ENCODE data around the gene CD33. TPM values are rescaled to one million over a fixed set of nuclear protein-coding genes. Genes with fewer than 3 reads are reported as not detected.

Gene CD33
- total RNA-seq, 1 donor from 2014 or later = not detected

DNA sequence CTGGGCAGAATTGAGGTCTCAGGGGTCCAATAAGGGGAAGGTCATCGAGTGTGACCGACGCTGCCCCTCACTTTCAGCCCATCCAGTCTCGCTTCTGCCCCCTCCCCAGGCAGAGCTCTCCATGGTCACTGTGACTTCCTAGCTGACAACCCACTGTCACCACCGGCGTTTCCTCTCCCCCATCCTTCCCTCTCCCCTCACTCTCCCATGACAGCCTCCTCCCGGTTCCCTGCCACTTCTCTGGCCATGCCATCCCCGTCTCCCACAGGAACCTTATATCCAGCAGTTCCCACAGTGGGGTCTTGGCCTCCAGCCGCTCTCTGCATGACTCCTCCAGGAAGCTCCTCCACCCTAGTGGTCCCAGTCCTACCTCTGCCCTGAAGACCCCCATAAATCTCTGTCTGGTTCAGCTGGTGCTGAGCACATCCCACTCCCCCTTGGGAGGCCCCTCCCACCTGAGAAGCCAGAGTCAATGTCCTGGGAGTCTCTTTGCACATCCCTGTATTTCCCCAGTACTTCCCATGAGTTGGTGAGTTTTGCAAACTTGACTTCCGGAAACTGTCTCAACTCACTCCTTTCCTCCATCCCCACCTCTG, 24.7 kb upstream of the CD33 start:
- Mint-ChIP-seq H3K27ac (no peak overlapping the region), H3K4me1 (no peaks in the 10 kb centered on the region)

GRCh38 chr19:51201712-51202111, 23.2 kb upstream of the CD33 start:
- peaks cover 39% of the 10 kb centered on the region for H3K27me3 Mint-ChIP-seq (ENCODE audit: low read depth)
- TF ChIP-seq, protein P1, sequence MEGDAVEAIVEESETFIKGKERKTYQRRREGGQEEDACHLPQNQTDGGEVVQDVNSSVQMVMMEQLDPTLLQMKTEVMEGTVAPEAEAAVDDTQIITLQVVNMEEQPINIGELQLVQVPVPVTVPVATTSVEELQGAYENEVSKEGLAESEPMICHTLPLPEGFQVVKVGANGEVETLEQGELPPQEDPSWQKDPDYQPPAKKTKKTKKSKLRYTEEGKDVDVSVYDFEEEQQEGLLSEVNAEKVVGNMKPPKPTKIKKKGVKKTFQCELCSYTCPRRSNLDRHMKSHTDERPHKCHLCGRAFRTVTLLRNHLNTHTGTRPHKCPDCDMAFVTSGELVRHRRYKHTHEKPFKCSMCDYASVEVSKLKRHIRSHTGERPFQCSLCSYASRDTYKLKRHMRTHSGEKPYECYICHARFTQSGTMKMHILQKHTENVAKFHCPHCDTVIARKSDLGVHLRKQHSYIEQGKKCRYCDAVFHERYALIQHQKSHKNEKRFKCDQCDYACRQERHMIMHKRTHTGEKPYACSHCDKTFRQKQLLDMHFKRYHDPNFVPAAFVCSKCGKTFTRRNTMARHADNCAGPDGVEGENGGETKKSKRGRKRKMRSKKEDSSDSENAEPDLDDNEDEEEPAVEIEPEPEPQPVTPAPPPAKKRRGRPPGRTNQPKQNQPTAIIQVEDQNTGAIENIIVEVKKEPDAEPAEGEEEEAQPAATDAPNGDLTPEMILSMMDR (IDR thresholded peaks at IDR 0.05; ENCODE audit: unreplicated experiment) = no peak

More for the DNA sequence above, 24.7 kb upstream of the CD33 start:
- Mint-ChIP-seq H3K27me3 (ENCODE audit: low read depth) (peaks cover 38% of the 10 kb centered on the region), H3K9me3 (no peaks in the 10 kb centered on the region), H3K36me3 (no peaks in the 10 kb centered on the region), H3K4me3 (no peak overlapping the region)
- DNase-seq (ENCODE audit: low spot score in 2 of 2, unreplicated experiment in 2 of 2) = no peak
- TF ChIP-seq, protein P1 (IDR thresholded peaks at IDR 0.05; ENCODE audit: unreplicated experiment) = no peak

GRCh38 chr19:51203916-51204315, 21.0 kb upstream of the CD33 start:
- Mint-ChIP-seq H3K36me3 (no peaks in the 10 kb centered on the region), H3K4me3 (no peak overlapping the region), H3K9me3 (no peaks in the 10 kb centered on the region), H3K27me3 (ENCODE audit: low read depth) (peaks cover 39% of the 10 kb centered on the region), H3K4me1 (no peaks in the 10 kb centered on the region), H3K27ac (no peak overlapping the region)
- no peak for DNase-seq (ENCODE audit: low spot score in 2 of 2, unreplicated experiment in 2 of 2)
- TF ChIP-seq, protein P1 (IDR thresholded peaks at IDR 0.05; ENCODE audit: unreplicated experiment) = no peak

More at GRCh38 chr19:51201712-51202111, 23.2 kb upstream of the CD33 start:
- no peak for DNase-seq (ENCODE audit: low spot score in 2 of 2, unreplicated experiment in 2 of 2)
- Mint-ChIP-seq H3K9me3 (no peaks in the 10 kb centered on the region), H3K27ac (no peak overlapping the region), H3K4me1 (no peaks in the 10 kb centered on the region), H3K4me3 (no peak overlapping the region), H3K36me3 (no peaks in the 10 kb centered on the region)

DNA sequence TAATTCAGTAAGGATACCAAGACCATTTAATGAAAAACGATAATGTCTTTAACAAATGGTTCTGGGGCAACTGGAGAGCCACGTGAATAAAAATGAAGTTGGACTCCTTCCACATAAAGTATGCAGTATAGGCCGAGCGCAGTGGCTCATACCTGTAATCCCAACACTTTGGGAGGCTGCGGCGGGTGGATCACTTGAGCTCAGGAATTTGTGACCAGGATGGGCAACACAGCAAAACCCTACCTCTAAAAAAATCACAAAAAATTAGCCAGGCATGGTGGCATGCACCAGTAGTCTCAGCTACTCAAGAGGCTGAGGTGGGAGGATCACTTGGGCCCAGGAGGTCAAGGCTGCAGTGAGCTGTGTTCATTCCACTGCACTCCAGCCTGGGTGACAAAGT, 20.6 kb upstream of the CD33 start:
- no peaks in the 10 kb centered on the region for H3K36me3 Mint-ChIP-seq
- TF ChIP-seq, protein P1 (IDR thresholded peaks at IDR 0.05; ENCODE audit: unreplicated experiment) = no peak
- no peaks in the 10 kb centered on the region for H3K9me3 Mint-ChIP-seq
- DNase-seq (ENCODE audit: low spot score in 2 of 2, unreplicated experiment in 2 of 2) = no peak
- no peak overlapping the region for H3K27ac Mint-ChIP-seq
- peaks cover 39% of the 10 kb centered on the region for H3K27me3 Mint-ChIP-seq (ENCODE audit: low read depth)
- no peaks in the 10 kb centered on the region for H3K4me1 Mint-ChIP-seq
- H3K4me3 Mint-ChIP-seq = no peak overlapping the region

GRCh38 chr19:51207747-51208146, 17.1 kb upstream of the CD33 start:
- H3K4me1 Mint-ChIP-seq = no peaks in the 10 kb centered on the region
- H3K27ac Mint-ChIP-seq = no peak overlapping the region
- H3K36me3 Mint-ChIP-seq = no peaks in the 10 kb centered on the region
- H3K9me3 Mint-ChIP-seq = no peaks in the 10 kb centered on the region
- DNase-seq (ENCODE audit: low spot score in 2 of 2, unreplicated experiment in 2 of 2) = no peak
- H3K4me3 Mint-ChIP-seq = no peak overlapping the region
- TF ChIP-seq, protein P1 (IDR thresholded peaks at IDR 0.05; ENCODE audit: unreplicated experiment) = no peak
- H3K27me3 Mint-ChIP-seq (ENCODE audit: low read depth) = peaks cover 15% of the 10 kb centered on the region
